Liver (tissue), 9 donors: ENCODE results near the gene NDOR1. TPM values are rescaled to one million over a fixed set of nuclear protein-coding genes. Genes with fewer than 3 reads are reported as not detected.

Experiments used
- DNase-seq: peaks from one replicate; pipeline ENCODE4 v3.0.0-alpha.2; 2017; ENCODE audit warnings: low spot score
- H3K27ac ChIP-seq, 2 donors: one replicate each; pipeline ENCODE4 v1.7.0; 2013; ENCODE audit warnings: inconsistent platforms in 2 of 2, low read length in 2 of 2, control low read depth in 1 of 2, low read depth in 1 of 2, mild to moderate bottlenecking in 1 of 2
- H3K27me3 ChIP-seq, 4 donors: one replicate each; pipeline versions ENCODE4 v1.6.1 to v1.7.0; 2013; ENCODE audit warnings: low read length in 3 of 4, inconsistent platforms in 1 of 4, mild to moderate bottlenecking in 1 of 4, moderate library complexity in 1 of 4; ENCODE audit not compliant: control insufficient read depth in 4 of 4, insufficient read depth in 4 of 4
- H3K36me3 ChIP-seq, 4 donors: one replicate each; pipeline versions ENCODE4 v1.6.1 to v1.7.0; 2013; ENCODE audit warnings: low read length in 3 of 4, mild to moderate bottlenecking in 3 of 4, low read depth in 1 of 4, moderate library complexity in 1 of 4; ENCODE audit not compliant: control insufficient read depth in 4 of 4, insufficient read depth in 3 of 4
- H3K4me1 ChIP-seq, 4 donors: one replicate each; pipeline versions ENCODE4 v1.6.1 to v1.7.0; 2013; ENCODE audit warnings: low read length in 3 of 4, mild to moderate bottlenecking in 3 of 4, moderate library complexity in 1 of 4; ENCODE audit not compliant: control insufficient read depth in 4 of 4, insufficient read depth in 4 of 4
- H3K4me3 ChIP-seq, 3 donors: one replicate each; pipeline versions ENCODE4 v1.6.1 to v1.7.0; 2013; ENCODE audit warnings: low read length in 3 of 3, control low read depth in 1 of 3, low read depth in 1 of 3, mild to moderate bottlenecking in 1 of 3
- H3K9ac ChIP-seq, 2 donors: one replicate each; pipeline ENCODE4 v1.7.0; 2013; ENCODE audit warnings: low read length in 2 of 2, mild to moderate bottlenecking in 2 of 2, moderate library complexity in 2 of 2, control low read depth in 1 of 2, low read depth in 1 of 2
- H3K9me3 ChIP-seq, 4 donors: one replicate each; pipeline versions ENCODE4 v1.6.1 to v1.7.0; 2013; ENCODE audit warnings: low read length in 3 of 4; ENCODE audit not compliant: control insufficient read depth in 4 of 4
- CTCF ChIP-seq: fragments of 150-350 bp; IDR thresholded peaks from 2 replicates; pipeline ENCODE4 v1.5.1; 2017; ENCODE audit warnings: improper control_type of control experiment, low read depth, low read length; ENCODE audit not compliant: missing input control
- FOXA2 ChIP-seq: IDR thresholded peaks from 2 replicates; pipeline ENCODE4 v1.6.1; 2016; ENCODE audit warnings: antibody characterized with exemption
- GABPA ChIP-seq, 2 donors: IDR thresholded peaks in 1 of 2; conservative IDR thresholded peaks in 1 of 2; 2 replicates each; pipeline ENCODE4 v1.6.1; 2016; ENCODE audit warnings: antibody characterized with exemption in 2 of 2, mild to moderate bottlenecking in 1 of 2, moderate library complexity in 1 of 2
- HNF4A ChIP-seq, 2 donors: conservative IDR thresholded peaks; 2 replicates each; pipeline ENCODE4 v1.6.1; 2016; ENCODE audit warnings: antibody characterized with exemption in 2 of 2, mild to moderate bottlenecking in 2 of 2
- HNF4G ChIP-seq: IDR thresholded peaks from 2 replicates; pipeline ENCODE4 v1.6.1; 2016; ENCODE audit warnings: antibody characterized with exemption
- JUND ChIP-seq, 2 donors: IDR thresholded peaks; 2 replicates each; pipeline ENCODE4 v1.6.1; 2016; ENCODE audit warnings: antibody characterized with exemption in 2 of 2
- NR2F2 ChIP-seq: IDR thresholded peaks from 2 replicates; pipeline ENCODE4 v1.6.1; 2016; ENCODE audit warnings: antibody characterized with exemption
- REST ChIP-seq: IDR thresholded peaks from 2 replicates; pipeline ENCODE4 v1.6.1; 2016; ENCODE audit warnings: antibody characterized with exemption, mild to moderate bottlenecking
- RXRA ChIP-seq, 2 donors: IDR thresholded peaks; 2 replicates each; pipeline ENCODE4 v1.6.1; 2017 to 2018; ENCODE audit warnings: antibody characterized with exemption in 2 of 2, mild to moderate bottlenecking in 1 of 2
- SP1 ChIP-seq: IDR thresholded peaks from 2 replicates; pipeline ENCODE4 v1.6.1; 2018; ENCODE audit warnings: antibody characterized with exemption, mild to moderate bottlenecking
- TAF1 ChIP-seq: conservative IDR thresholded peaks from 2 replicates; pipeline ENCODE4 v1.6.1; 2016; ENCODE audit warnings: antibody characterized with exemption, mild to moderate bottlenecking
- YY1 ChIP-seq: IDR thresholded peaks from 2 replicates; pipeline ENCODE4 v1.6.1; 2016; ENCODE audit warnings: antibody characterized with exemption, mild to moderate bottlenecking
- ZBTB33 ChIP-seq: IDR thresholded peaks from 2 replicates; pipeline ENCODE4 v1.6.1; 2016; ENCODE audit warnings: antibody characterized with exemption
- WGBS: extraction: QIAGEN DNeasy Blood & Tissue Kit; methylation state at CpG from one replicate; pipeline ENCODE4 v1.1.7; 2013; 5-methylcytosine and 5-hydroxymethylcytosine counted together
- polyA plus RNA-seq, 2 donors: library from polyadenylated mRNA; stranded (reverse) in 1 of 2; unstranded in 1 of 2; fragments of 200-250 nt in 1 of 2; fragments of >200 nt in 1 of 2; fragmentation: Nextera tagmentation in 1 of 2; extraction: Ambion mirVana in 1 of 2; gene quantifications; one replicate each; pipeline versions ENCODE4 v1.2.1 to v1.2.3, GENCODE V29; 2013 to 2015
- total RNA-seq, 2 donors: library from RNA; depleted of rRNA; stranded (reverse); fragments of >200 nt; gene quantifications; one replicate each; pipeline ENCODE4 v1.2.3, GENCODE V29; 2014
- donor health status: healthy.
- donor health status: healthy.
- donor health status: healthy.
- donor health status: healthy.
- donor health status: healthy.

The NDOR1 gene
- total and polyA plus RNA-seq, 4 donors: 2.5 to 4.7 (median 3.2) TPM

GRCh38 chr9:137192859-137193258 is 12.6 kb upstream of the NDOR1 start:
- Histone ChIP-seq H3K4me3 (no peak overlapping the region), H3K27ac (no peak overlapping the region), H3K27me3 (no peaks in the 10 kb centered on the region), H3K36me3 (peaks cover 3 to 17% (median 5%) of the 10 kb centered on the region in 4 donors), H3K9me3 (no peaks in the 10 kb centered on the region), H3K9ac (no peak overlapping the region), H3K4me1 (peaks cover 26 to 70% (median 58%) of the 10 kb centered on the region in 4 donors)
- WGBS: 91% methylated on average over 2 of the region's 2 CpGs
- no peak for DNase-seq
- TF ChIP-seq GABPA (IDR thresholded peaks at IDR 0.05 in 1 of 2, conservative IDR thresholded peaks at IDR 0.05 in 1 of 2): no peak
- TF ChIP-seq TAF1: no peak
- no peak for TF ChIP-seq REST
- TF ChIP-seq RXRA (IDR thresholded peaks at IDR 0.05): no peak
- TF ChIP-seq HNF4G: no peak
- TF ChIP-seq HNF4A (conservative IDR thresholded peaks at IDR 0.05): no peak
- TF ChIP-seq YY1: no peak
- no peak for TF ChIP-seq FOXA2
- no peak for TF ChIP-seq ZBTB33
- TF ChIP-seq NR2F2: no peak
- TF ChIP-seq CTCF: no peak

- Histone ChIP-seq H3K9ac (no peak overlapping the region), H3K27ac (no peak overlapping the region), H3K9me3 (no peaks in the 10 kb centered on the region), H3K36me3 (peaks cover 3 to 17% (median 5%) of the 10 kb centered on the region in 4 donors), H3K4me3 (no peak overlapping the region), H3K27me3 (no peaks in the 10 kb centered on the region), H3K4me1 (peaks cover 26 to 76% (median 63%) of the 10 kb centered on the region in 4 donors)
- 84% methylated on average over 14 of the region's 14 CpGs for WGBS
- TF ChIP-seq JUND (IDR thresholded peaks at IDR 0.05) (no peak), CTCF (no peak), HNF4G (no peak), SP1 (no peak)
- DNase-seq: no peak
Observed at GRCh38 chr9:137193771-137194170, 11.7 kb upstream of the NDOR1 start.
